Caco-2 (cell line): ENCODE measurements around the gene ADAMTS15. TPM values are rescaled to one million over a fixed set of nuclear protein-coding genes. Genes with fewer than 3 reads are reported as not detected.

Experiments
- BruUV-seq: library from RNA; stranded (reverse); fragments of 400-500 nt; replicated peaks from 2 replicates; lab custom pipeline; 2021; lab: Mats Ljungman, UMichigan
- CTCF ChIA-PET: fragments of 300-600 bp; sonication (Branson Sonifier 250); formaldehyde crosslinking; loops from one replicate; lab custom pipeline; 2022; ENCODE audit warnings: antibody characterized with exemption; lab: Charles Lee
- POLR2A ChIA-PET: fragments of 300-600 bp; sonication (Branson Sonifier 250); formaldehyde crosslinking; loops from one replicate; lab custom pipeline; 2022; ENCODE audit warnings: antibody characterized with exemption; lab: Charles Lee
- DNase-seq, 2 experiments: peaks; one replicate each; pipeline versions ENCODE4 v3.0.0 to v3.0.0-alpha.2; 2020 to 2022
- H3K27me3 ChIP-seq: replicated peaks from 2 replicates; pipeline ENCODE4 v1.6.0; 2011; ENCODE audit warnings: low read length; ENCODE audit not compliant: control insufficient read depth, insufficient read depth
- H3K36me3 ChIP-seq: 2 replicates; pipeline ENCODE4 v1.5.1; 2011; ENCODE audit warnings: low read length; ENCODE audit not compliant: control insufficient read depth, insufficient read depth
- H3K4me1 ChIP-seq: fragments of 250-450 bp; sonication (Bioruptor Pico); 2 replicates; pipeline ENCODE4 v1.5.1; 2020; ENCODE audit warnings: mild to moderate bottlenecking
- H3K4me3 ChIP-seq: 2 replicates; pipeline ENCODE4 v1.5.1; 2011; ENCODE audit warnings: low read depth, mild to moderate bottlenecking, control low read depth, low read length
- H3K9me3 ChIP-seq: fragments of 250-450 bp; sonication (Bioruptor Pico); 2 replicates; pipeline ENCODE4 v1.5.1; 2020; ENCODE audit warnings: mild to moderate bottlenecking, moderate library complexity
- H3K27ac Mint-ChIP-seq: one replicate; pipeline ENCODE4 v1.8.0; 2022; ENCODE audit warnings: mixed read lengths; ENCODE audit not compliant: unreplicated experiment
- H3K27me3 Mint-ChIP-seq: one replicate; pipeline ENCODE4 v1.8.0; 2022; ENCODE audit warnings: mixed read lengths; ENCODE audit not compliant: insufficient read depth, unreplicated experiment
- H3K36me3 Mint-ChIP-seq: one replicate; pipeline ENCODE4 v1.8.0; 2022; ENCODE audit warnings: mild to moderate bottlenecking, mixed read lengths; ENCODE audit not compliant: insufficient read depth, unreplicated experiment
- H3K4me1 Mint-ChIP-seq: one replicate; pipeline ENCODE4 v1.8.0; 2022; ENCODE audit warnings: low read depth, mixed read lengths; ENCODE audit not compliant: unreplicated experiment
- H3K4me3 Mint-ChIP-seq: one replicate; pipeline ENCODE4 v1.8.0; 2022; ENCODE audit warnings: mild to moderate bottlenecking, moderate library complexity, mixed read lengths; ENCODE audit not compliant: unreplicated experiment
- H3K9me3 Mint-ChIP-seq: one replicate; pipeline ENCODE4 v1.8.0; 2022; ENCODE audit warnings: mixed read lengths; ENCODE audit not compliant: unreplicated experiment
- CTCF ChIP-seq, 2 experiments: fragments of 200-600 bp in 1 of 2; IDR thresholded peaks; 1 replicate in 1 of 2; 2 replicates in 1 of 2; pipeline versions ENCODE4 v1.5.1 to v1.8.0; 2011 to 2022; ENCODE audit warnings: antibody characterized with exemption in 1 of 2, control low read depth in 1 of 2, inconsistent platforms in 1 of 2, low read depth in 1 of 2, low read length in 1 of 2, mild to moderate bottlenecking in 1 of 2, moderate library complexity in 1 of 2; ENCODE audit not compliant: insufficient read depth in 1 of 2, severe bottlenecking in 1 of 2, unreplicated experiment in 1 of 2
- intact Hi-C: fragments of 100-400 bp; cut with micrococcal nuclease; formaldehyde crosslinking; loops from one replicate; pipeline ENCODE4 v1.10.0; 2022; ENCODE audit not compliant: unreplicated experiment
- total RNA-seq: library from RNA; stranded (reverse); gene quantifications from 2 replicates; pipeline ENCODE4 v1.2.3, GENCODE V29; 2022

ADAMTS15 gene
- total RNA-seq, 1 experiment from 2014 or later = 0.20 TPM

DNA sequence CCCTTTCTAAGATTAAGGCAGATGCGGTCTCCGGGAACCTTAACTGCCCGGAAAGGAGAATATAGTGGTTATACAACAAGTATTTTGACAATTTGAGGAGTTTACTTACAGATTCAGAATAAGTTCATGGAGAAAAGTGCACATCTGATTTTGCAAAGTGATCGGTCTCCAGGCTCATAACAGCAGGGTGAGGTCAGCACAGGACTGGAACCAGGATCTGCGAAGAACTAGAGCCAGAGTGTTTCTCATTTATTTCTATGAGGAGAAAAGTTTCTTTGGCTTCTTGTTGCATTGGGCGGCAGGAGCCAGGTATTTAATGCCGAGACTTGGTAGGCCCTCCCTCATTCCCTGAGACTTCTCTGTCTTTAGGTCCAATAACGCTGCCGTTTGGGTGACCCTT, 3.7 kb downstream of the ADAMTS15 start:
- H3K4me3 ChIP-seq = no peak overlapping the region
- ChIA-PET POLR2A (no interaction called here), CTCF (no interaction called here)
- no peak for TF ChIP-seq CTCF (IDR thresholded peaks at IDR 0.05; ENCODE audit: insufficient read depth in 1 of 2, low read depth in 1 of 2, low read length in 1 of 2, severe bottlenecking in 1 of 2, unreplicated experiment in 1 of 2)
- intact Hi-C loops = no loop called here
- H3K4me3 Mint-ChIP-seq = no peak overlapping the region
- H3K27ac Mint-ChIP-seq = no peak overlapping the region
- peaks cover 5% of the 10 kb centered on the region for H3K4me1 Mint-ChIP-seq
- H3K36me3 Mint-ChIP-seq = no peaks in the 10 kb centered on the region
- H3K9me3 Mint-ChIP-seq = no peaks in the 10 kb centered on the region
- H3K27me3 Mint-ChIP-seq = peaks cover 21% of the 10 kb centered on the region
- H3K4me1 ChIP-seq = no peaks in the 10 kb centered on the region
- peaks cover 3% of the 10 kb centered on the region for H3K27me3 ChIP-seq
- H3K36me3 ChIP-seq = no peaks in the 10 kb centered on the region
- no peak for DNase-seq
- BruUV-seq = no TSS peak
- no peaks in the 10 kb centered on the region for H3K9me3 ChIP-seq

DNA sequence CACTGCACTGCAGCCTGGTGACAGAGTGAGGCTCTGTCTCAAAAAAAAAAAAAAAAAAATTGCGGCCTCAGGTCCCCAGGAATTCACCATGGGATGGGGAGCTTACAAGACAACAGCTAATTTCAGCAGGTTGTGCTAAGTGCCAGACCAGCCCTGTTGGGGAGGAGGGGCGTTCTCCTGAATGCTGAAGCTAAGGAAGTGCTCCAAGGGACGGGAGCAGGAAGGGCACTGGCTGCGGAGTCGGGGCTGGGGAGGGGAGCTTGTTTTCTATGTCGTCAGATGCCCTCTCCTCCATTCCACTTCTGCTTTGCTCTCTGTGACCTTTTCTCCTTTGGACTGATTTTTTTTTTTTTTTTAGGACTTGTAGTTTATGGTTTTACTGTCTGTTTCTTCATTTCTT, 4.5 kb downstream of the ADAMTS15 start:
- Mint-ChIP-seq H3K9me3 (no peaks in the 10 kb centered on the region), H3K4me3 (no peak overlapping the region), H3K27ac (no peak overlapping the region), H3K27me3 (peaks cover 21% of the 10 kb centered on the region), H3K36me3 (no peaks in the 10 kb centered on the region), H3K4me1 (peaks cover 5% of the 10 kb centered on the region)
- Histone ChIP-seq H3K36me3 (no peaks in the 10 kb centered on the region), H3K4me1 (no peaks in the 10 kb centered on the region), H3K4me3 (no peak overlapping the region), H3K27me3 (peaks cover 3% of the 10 kb centered on the region), H3K9me3 (no peaks in the 10 kb centered on the region)
- intact Hi-C loops = no loop called here
- no peak for DNase-seq
- POLR2A ChIA-PET = no interaction called here
- BruUV-seq = no TSS peak
- CTCF ChIA-PET = no interaction called here
- no peak for TF ChIP-seq CTCF (IDR thresholded peaks at IDR 0.05; ENCODE audit: insufficient read depth in 1 of 2, low read depth in 1 of 2, low read length in 1 of 2, severe bottlenecking in 1 of 2, unreplicated experiment in 1 of 2)

DNA sequence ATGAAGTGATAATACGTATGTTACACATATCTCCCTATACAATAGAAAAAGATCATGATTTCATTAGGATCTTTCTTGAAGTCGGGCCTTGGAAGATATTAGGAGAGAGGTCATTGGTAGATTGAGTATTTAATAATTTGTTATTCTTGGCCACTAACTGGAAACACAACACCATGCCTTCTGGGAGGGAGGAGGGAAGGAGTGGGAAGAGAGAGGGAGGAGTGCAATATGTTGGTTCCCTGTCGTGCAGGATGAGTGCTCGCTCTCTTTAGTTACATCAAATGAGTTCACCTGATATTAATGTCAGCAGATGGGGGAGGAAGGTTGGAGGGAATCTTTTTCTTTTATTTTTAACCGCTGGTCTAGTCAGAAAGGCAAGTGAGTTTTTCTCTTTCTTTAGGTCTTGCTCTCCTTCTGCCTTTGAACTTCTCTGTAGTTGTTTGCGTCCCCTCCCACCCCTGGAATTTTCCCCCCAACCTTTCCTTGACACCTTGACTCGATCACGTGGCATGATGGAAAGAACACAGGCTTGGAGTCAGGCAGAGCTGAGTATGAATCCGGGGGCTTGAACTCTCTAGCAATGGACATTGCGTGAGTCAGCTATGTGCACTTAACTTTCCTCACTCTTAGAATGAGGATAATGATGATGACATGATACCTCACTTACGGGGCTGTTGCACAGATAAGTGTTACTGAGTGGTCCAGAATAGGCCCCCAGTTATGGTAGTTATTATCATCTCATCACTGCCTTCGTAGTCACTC, 6.2 kb downstream of the ADAMTS15 start:
- H3K9me3 Mint-ChIP-seq = no peaks in the 10 kb centered on the region
- H3K36me3 ChIP-seq = no peaks in the 10 kb centered on the region
- no peaks in the 10 kb centered on the region for H3K36me3 Mint-ChIP-seq
- POLR2A ChIA-PET = no interaction called here
- H3K27ac Mint-ChIP-seq = no peak overlapping the region
- DNase-seq = no peak
- H3K4me3 ChIP-seq = no peak overlapping the region
- no peaks in the 10 kb centered on the region for H3K4me1 ChIP-seq
- TF ChIP-seq CTCF (IDR thresholded peaks at IDR 0.05; ENCODE audit: insufficient read depth in 1 of 2, low read depth in 1 of 2, low read length in 1 of 2, severe bottlenecking in 1 of 2, unreplicated experiment in 1 of 2) = no peak
- peaks cover 5% of the 10 kb centered on the region for H3K4me1 Mint-ChIP-seq
- CTCF ChIA-PET = no interaction called here
- H3K4me3 Mint-ChIP-seq = no peak overlapping the region
- intact Hi-C loops = no loop called here
- no peaks in the 10 kb centered on the region for H3K9me3 ChIP-seq
- H3K27me3 ChIP-seq = peaks cover 3% of the 10 kb centered on the region
- no TSS peak for BruUV-seq
- peaks cover 21% of the 10 kb centered on the region for H3K27me3 Mint-ChIP-seq
